Karpas-422 (cell line): ENCODE results near the gene MAP3K8. TPM values are rescaled to one million over a fixed set of nuclear protein-coding genes. Genes with fewer than 3 reads are reported as not detected.
A peak's percentile ranks its signal among the peaks of the same experiment; 100 is the strongest.

Experiments used
- DNase-seq: peaks from one replicate; pipeline ENCODE4 v3.0.0-alpha.2; 2015
- H2AFZ ChIP-seq: fragments of 200-600 bp; sonication (generic); 2 replicates; pipeline ENCODE4 v1.6.1; 2014; ENCODE audit warnings: antibody characterized with exemption, low read length, mixed read lengths
- H3K27ac ChIP-seq: fragments of 200-600 bp; sonication (generic); 2 replicates; pipeline ENCODE4 v1.5.1; 2014; ENCODE audit warnings: mild to moderate bottlenecking, low read length, moderate library complexity
- H3K27me3 ChIP-seq: fragments of 200-600 bp; sonication (generic); 2 replicates; pipeline ENCODE4 v1.6.1; 2014; ENCODE audit warnings: low read length, mixed read lengths
- H3K36me3 ChIP-seq: fragments of 200-600 bp; sonication (generic); 2 replicates; pipeline ENCODE4 v1.6.1; 2014; ENCODE audit warnings: low read length, mixed read lengths; ENCODE audit not compliant: insufficient read depth
- H3K4me1 ChIP-seq: fragments of 200-600 bp; sonication (generic); 2 replicates; pipeline ENCODE4 v1.6.1; 2014; ENCODE audit warnings: mild to moderate bottlenecking, low read length, mixed read lengths
- H3K4me2 ChIP-seq: fragments of 200-600 bp; sonication (generic); 2 replicates; pipeline ENCODE4 v1.6.1; 2014; ENCODE audit warnings: low read length, low read depth, mild to moderate bottlenecking; ENCODE audit not compliant: poor library complexity, severe bottlenecking
- H3K4me3 ChIP-seq: fragments of 200-600 bp; sonication (generic); 2 replicates; pipeline ENCODE4 v1.5.1; 2014; ENCODE audit warnings: mild to moderate bottlenecking, antibody characterized with exemption, low read length, mixed read lengths
- H3K79me2 ChIP-seq: fragments of 200-600 bp; sonication (generic); 2 replicates; pipeline ENCODE4 v1.6.1; 2014; ENCODE audit warnings: mild to moderate bottlenecking, low read length, mixed read lengths
- H3K9ac ChIP-seq: fragments of 200-600 bp; sonication (generic); 2 replicates; pipeline ENCODE4 v1.6.0; 2014; ENCODE audit warnings: low read length
- H3K9me2 ChIP-seq: fragments of 200-600 bp; sonication (generic), shearing (Covaris generic); replicated peaks from 2 replicates; pipeline ENCODE4 v1.6.0; 2014; ENCODE audit warnings: mild to moderate bottlenecking, low read length, moderate library complexity; ENCODE audit not compliant: insufficient read depth
- H3K9me3 ChIP-seq: fragments of 300-700, 200-600 bp; sonication (generic); 2 replicates; pipeline ENCODE4 v1.6.1; 2014; ENCODE audit warnings: low read length, mixed read lengths
- H4K20me1 ChIP-seq: fragments of 200-600 bp; sonication (generic); 2 replicates; pipeline ENCODE4 v1.6.1; 2014; ENCODE audit warnings: mild to moderate bottlenecking, antibody characterized with exemption, low read length, low read depth; ENCODE audit not compliant: insufficient read depth
- total RNA-seq: library from RNA; depleted of rRNA; stranded (reverse); fragments of >200 nt; shearing (Covaris generic); gene quantifications from 2 replicates; pipeline ENCODE4 v1.2.3, GENCODE V29; 2014; ENCODE audit warnings: low replicate concordance; rRNA removed

The MAP3K8 gene
- total RNA-seq, 1 experiment from 2014 or later, result 69.8 TPM

DNA sequence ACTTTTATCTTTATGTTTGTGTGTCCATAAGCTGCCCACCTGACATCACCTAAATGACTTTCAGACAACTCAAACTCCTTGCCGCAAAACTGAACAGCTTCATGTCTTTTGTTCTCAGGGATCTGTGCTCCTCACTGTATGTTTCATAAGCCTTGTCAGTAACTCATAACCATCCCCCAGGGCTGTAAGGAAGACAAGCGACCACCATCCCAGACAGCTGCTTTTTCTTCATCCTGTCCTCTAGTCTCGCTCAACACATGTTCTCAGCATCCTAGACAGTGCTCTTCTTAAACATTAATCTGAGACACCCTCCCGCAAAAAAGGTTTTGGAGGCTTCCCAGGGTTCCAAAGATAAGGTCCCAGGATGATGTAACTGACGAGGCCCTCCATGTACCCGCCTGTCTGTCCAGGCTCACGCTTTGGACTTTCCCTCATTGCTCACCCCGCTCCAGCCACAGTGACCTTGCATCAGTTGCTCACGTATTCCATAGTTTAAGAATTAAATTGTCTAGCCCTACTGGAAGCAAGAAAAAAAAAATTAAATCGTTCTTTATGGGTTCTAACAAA, 69.8 kb downstream of the MAP3K8 start:
- H3K4me3 ChIP-seq, result no peak overlapping the region
- peaks cover 82% of the 10 kb centered on the region for H3K4me1 ChIP-seq
- no peaks in the 10 kb centered on the region for H3K9me3 ChIP-seq
- H4K20me1 ChIP-seq, result no peaks in the 10 kb centered on the region
- no peaks in the 10 kb centered on the region for H3K36me3 ChIP-seq
- no peak overlapping the region; the same call in 1 of the 2 replicates for H3K9ac ChIP-seq
- no peaks in the 10 kb centered on the region for H3K9me2 ChIP-seq
- H3K27me3 ChIP-seq, result no peaks in the 10 kb centered on the region
- H2AFZ ChIP-seq, result no peak overlapping the region
- H3K79me2 ChIP-seq, result no peaks in the 10 kb centered on the region
- H3K27ac ChIP-seq, result peak overlapping the region; percentile 98
- no peak overlapping the region for H3K4me2 ChIP-seq
- no peak for DNase-seq

GRCh38 chr10:30505543-30506298, 71.7 kb downstream of the MAP3K8 start:
- Histone ChIP-seq H3K9me3 (no peaks in the 10 kb centered on the region), H3K79me2 (no peaks in the 10 kb centered on the region), H3K4me2 (peak overlapping the region; percentile 67), H3K36me3 (no peaks in the 10 kb centered on the region), H3K9me2 (no peaks in the 10 kb centered on the region), H2AFZ (peak overlapping the region; percentile 53), H3K27me3 (no peaks in the 10 kb centered on the region), H4K20me1 (no peaks in the 10 kb centered on the region), H3K4me3 (peak overlapping the region; percentile 32), H3K27ac (peak overlapping the region; percentile 98), H3K9ac (peak overlapping the region; percentile 50), H3K4me1 (peaks cover 92% of the 10 kb centered on the region)
- DNase-seq, result peak; percentile 82

DNA sequence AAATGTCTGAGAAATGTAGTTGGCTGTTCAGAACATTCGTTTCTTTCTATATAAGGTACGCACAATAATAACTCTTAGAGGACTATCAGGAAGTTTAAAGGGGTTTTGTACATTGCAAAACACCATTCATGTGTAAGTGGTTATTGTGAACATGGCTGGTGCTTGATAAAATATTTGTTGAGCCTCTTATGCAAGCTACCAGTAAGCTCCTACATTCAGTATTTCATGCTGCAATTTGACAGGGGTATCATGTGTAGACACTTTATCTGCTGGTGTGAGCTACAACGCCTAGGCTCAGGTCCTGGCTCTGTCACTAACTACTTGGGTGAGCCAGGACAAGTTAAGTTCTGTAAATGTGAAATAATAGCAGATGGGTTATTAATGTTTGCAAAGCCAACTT, 75.5 kb downstream of the MAP3K8 start:
- Histone ChIP-seq H3K79me2 (no peaks in the 10 kb centered on the region), H3K9me3 (no peaks in the 10 kb centered on the region), H3K9ac (peak overlapping the region; percentile 67), H3K27ac (peak overlapping the region; percentile 96), H3K4me2 (peak overlapping the region; percentile 74), H3K4me3 (no peak overlapping the region), H3K9me2 (no peaks in the 10 kb centered on the region), H3K27me3 (no peaks in the 10 kb centered on the region), H2AFZ (peak overlapping the region; percentile 58; the same call in 1 of the 2 replicates), H4K20me1 (no peaks in the 10 kb centered on the region), H3K4me1 (peaks cover 75% of the 10 kb centered on the region), H3K36me3 (no peaks in the 10 kb centered on the region)
- no peak for DNase-seq

DNA sequence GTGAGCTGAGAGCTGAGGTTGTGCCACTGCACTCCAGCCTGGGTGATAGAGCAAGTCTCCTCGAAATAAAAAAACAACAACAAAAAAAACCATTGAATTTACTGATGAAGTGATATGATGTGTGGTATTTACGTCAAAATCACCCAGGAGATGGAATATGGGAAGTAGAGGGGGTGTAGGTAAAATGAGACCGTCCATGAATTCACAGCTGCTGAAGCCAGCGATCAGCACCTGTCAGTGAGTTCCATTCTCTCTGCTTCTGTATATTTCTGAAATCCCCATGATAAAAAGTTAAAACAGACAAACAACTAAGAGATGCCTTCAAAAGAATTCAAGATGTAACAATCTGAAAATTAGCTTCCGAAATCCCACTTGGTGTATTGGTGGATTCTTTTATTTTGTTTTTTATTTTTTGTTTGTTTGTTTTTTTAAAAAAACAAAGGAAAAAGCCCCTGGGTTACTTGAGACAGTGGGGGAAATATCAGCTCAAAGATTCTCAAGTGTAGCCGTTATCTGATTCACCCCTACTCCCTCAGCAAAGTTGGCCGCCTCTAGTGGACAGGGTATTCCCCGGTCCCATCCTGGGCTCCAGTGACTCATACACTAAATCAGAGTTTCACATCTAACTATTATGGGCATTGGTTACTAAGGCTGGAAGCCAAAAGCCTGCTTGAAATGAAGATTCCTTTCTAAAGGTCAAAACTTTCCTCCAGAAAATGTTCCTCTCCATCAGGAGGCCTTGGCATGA, 76.4 kb downstream of the MAP3K8 start:
- no peak overlapping the region for H2AFZ ChIP-seq
- DNase-seq, result peak; percentile 77
- no peaks in the 10 kb centered on the region for H3K9me3 ChIP-seq
- H3K9ac ChIP-seq, result peak overlapping the region; percentile 67
- H3K79me2 ChIP-seq, result no peaks in the 10 kb centered on the region
- no peaks in the 10 kb centered on the region for H4K20me1 ChIP-seq
- no peaks in the 10 kb centered on the region for H3K9me2 ChIP-seq
- peak overlapping the region; percentile 53 for H3K4me3 ChIP-seq
- H3K4me2 ChIP-seq, result peak overlapping the region; percentile 74
- H3K27me3 ChIP-seq, result no peaks in the 10 kb centered on the region
- H3K27ac ChIP-seq, result peak overlapping the region; percentile 96
- no peaks in the 10 kb centered on the region for H3K36me3 ChIP-seq
- peaks cover 66% of the 10 kb centered on the region for H3K4me1 ChIP-seq

DNA sequence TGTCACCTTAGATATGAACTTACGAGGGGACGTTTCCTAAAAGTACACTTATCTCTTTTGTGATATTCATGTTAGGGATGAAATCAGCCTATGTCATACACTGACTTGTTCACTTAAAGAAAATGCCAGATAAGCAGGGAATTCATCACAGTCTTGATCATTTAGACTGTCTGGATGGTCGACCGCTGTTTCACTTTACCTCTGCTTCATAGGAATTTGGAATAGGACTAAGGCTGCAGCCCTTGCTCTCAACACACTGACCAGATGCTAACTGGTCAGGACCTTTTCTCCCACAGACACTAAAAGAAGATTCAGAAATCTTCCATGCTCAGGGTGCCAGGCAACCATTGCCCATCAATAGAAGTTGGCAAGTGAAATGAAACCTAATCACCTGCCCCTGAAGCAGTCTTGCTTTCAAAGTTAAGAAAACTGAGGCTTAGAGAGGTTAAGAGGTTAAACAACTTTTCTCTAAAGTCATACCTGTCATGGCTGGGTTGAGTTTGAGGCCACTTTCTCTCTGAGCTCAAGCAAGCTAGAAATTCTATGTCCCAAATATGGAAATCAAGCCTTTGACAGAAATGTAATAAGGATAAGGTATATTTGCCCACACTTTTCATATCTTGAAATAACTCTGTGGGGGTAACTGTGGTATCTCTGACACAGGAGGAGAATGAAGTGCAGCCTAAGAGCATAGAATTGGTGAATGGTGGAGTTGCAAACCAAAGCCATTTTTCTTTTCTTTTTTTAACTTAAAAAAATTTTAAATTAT, 77.1 kb downstream of the MAP3K8 start:
- Histone ChIP-seq H3K27me3 (no peaks in the 10 kb centered on the region), H3K4me3 (peak overlapping the region; percentile 53), H3K36me3 (no peaks in the 10 kb centered on the region), H3K4me1 (peaks cover 59% of the 10 kb centered on the region), H4K20me1 (no peaks in the 10 kb centered on the region), H2AFZ (no peak overlapping the region), H3K9ac (peak overlapping the region; percentile 72), H3K4me2 (peak overlapping the region; percentile 74), H3K9me2 (no peaks in the 10 kb centered on the region), H3K9me3 (no peaks in the 10 kb centered on the region), H3K27ac (peak overlapping the region; percentile 96), H3K79me2 (no peaks in the 10 kb centered on the region)
- DNase-seq, result peak; percentile 94

Other genes starting within 250 kb of the MAP3K8 start
- gene MTPAP, start 84.9 kb upstream of the MAP3K8 start, total RNA-seq, result 15.0 and 34.1 TPM in 2 replicates
- gene LYZL2, start 195.6 kb downstream of the MAP3K8 start, total RNA-seq, result not detected in 2 replicates